Left hindlimb (tissue), 1 donor: Measurements from ENCODE around the gene FAM118A.
"Not testable (repeated sequence)": the region's sequence is repeated elsewhere in the genome, so short reads cannot be mapped to it uniquely, and the experiment has no call there.

Experiments
- DNase-seq: peaks from one replicate; pipeline ENCODE4 v3.0.0-alpha.2; 2018

Gene FAM118A

GRCh38 chr22:45310977-45311531 is 1.3 kb downstream of the FAM118A start:
- no peak for DNase-seq

DNA sequence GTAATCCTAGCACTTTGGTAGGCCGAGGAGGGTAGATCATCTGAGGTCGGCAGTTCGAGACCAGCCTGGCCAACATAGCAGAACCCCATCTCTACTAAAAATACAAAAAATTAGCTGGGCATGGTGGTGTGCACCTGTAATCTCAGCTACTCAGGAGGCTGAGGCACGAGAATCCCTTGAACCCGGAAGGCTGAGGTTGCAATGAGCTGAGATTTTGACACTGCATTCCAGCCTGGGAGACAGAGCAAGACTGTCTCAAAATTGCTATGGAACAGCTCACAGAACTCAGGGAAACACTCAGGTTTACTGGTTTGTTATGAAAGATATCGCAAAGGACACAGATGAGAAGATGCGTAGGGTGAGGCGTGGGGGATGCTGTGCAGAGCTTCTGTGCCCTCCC is 2.7 kb downstream of the FAM118A start:
- no peak for DNase-seq

GRCh38 chr22:45312856-45313255 is 3.1 kb downstream of the FAM118A start:
- DNase-seq: no peak

GRCh38 chr22:45314054-45314721 is 4.5 kb downstream of the FAM118A start:
- DNase-seq: no peak

DNA sequence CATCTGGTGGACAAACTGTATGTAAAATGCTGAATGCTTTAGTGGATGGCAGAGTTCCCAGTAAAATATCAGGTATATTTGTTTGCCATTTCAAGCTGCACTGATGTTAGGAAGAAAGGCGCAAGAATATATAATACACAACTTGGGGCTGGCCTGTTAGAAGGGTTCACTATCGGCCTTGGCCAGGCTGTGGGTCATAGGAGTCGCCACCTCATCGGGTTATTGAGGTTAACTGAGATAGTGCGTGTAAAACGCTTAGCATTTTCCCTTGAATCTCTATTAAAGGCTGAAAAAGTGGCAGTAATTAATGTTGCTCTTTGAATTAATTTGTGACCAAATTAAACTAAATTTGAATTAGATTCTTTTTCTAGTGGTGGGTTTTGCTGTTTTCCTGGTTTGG is 5.1 kb downstream of the FAM118A start:
- DNase-seq: no peak

- no peak for DNase-seq
Observed at GRCh38 chr22:45316796-45317526, 7.2 kb downstream of the FAM118A start.

DNA sequence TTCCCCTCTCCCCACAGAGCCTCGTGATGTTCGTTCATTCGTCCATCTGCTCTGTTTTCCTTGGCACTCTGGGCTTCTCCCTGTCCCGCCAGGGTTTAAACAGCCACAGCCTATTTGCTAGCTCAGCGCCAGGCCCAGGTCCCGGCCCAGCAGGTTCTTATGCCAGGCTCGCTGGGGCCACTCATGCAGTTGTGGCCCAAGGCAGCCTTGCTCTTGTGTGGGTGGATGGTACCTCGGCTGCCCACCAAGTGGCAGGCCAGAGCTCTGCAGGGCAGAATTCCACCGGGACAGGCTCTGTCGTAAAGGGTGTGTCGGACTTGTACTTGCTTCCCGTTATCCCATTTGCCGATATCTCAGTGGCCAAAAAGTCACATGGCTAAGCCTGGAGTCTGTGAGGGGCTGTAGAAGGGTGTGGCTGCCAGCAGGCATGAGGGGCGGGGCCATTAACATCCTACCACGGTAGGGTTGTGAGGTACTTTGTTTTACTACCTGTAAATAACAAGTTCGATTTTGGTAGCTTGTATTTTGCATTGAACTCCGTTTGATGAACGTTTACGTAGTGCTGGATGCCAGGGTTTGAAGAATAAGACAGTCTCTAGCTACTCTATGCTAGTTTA is 7.9 kb downstream of the FAM118A start:
- DNase-seq: peak; percentile 47

- DNase-seq: peak; percentile 87
Observed at GRCh38 chr22:45318168-45318557, 8.4 kb downstream of the FAM118A start.

DNA sequence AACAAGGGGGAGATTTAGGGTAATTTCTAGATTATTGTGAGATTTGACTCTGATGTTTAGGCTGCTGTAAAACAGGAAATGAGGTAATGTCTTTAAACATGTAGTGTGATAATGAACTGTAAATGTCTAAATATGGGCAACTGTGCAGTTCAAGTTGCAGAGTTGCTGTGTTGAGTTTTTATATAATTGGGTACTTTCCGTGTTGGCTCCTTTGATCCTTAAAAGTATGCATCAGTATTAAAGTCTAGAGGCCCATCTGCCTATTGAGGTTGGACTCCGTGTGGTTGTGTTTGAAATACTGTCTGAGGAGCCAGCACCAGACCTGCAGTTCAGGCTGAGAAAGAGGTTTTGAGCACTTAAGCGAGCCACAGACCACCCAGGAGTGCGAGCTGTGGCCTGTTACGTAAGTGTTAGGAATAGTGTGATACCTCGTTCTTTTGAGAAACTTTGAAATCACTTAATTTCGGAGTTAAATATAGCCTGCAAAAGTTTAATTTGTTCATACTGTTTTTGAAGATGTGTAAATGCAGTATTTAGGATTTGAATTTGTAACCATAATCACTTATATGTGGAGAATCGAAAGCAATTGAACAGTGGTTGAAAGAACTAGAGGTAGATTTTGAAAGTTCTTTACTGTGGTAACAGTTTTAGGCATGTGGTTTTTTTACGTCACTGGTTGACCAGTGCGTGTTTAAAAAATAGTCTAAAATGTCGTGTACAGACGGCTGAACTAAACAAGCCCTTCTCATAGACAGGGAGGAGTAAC is 9.0 kb downstream of the FAM118A start:
- DNase-seq: no peak

DNA sequence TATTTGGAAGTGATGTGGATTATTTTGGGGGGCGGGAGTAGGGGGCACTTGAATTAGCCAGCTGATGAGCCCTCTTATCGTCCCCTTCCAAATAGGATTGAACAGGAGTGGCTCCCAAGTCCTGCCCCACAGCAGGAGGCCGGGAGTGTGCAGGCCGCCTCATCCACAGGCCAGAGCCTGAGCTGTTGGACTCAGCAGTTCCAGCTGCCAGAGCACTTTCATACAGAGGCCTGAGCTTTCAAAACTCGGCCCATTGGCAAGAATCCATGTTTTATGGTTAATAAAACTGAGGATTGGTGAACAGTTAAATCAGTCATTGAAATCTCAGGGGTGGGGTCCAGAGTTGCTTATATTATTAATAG is 9.6 kb downstream of the FAM118A start:
- DNase-seq: peak; percentile 66

DNA sequence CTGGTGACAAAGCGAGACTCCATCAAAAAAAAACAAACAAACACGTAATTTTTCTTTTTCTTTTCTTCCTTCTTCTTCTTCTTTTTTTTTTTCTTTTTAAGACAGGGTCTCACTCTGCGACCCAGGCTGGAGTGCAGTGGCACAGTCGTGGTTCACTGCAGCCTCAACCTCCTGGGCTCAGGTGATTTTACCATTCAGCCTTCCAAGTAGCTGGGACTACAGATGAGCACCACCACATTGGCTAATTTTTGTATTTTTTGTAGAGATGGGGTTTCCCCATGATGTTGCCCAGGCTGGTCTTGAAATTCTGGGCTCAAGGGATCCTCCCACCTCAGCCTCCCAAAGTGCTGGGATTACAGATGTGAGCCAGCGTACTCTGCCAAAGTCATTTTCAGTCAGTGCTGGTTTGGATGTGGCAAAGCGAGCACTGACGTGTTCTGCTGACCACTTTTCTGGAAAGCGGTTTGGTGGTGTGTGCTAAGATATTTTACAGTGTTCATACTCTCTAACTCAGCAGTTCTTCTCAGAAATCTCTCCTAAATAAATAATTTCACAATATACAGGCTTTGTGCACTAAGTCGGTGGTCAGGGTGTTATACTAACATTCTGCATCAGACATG is 10.7 kb downstream of the FAM118A start:
- peak; percentile 69 for DNase-seq

DNA sequence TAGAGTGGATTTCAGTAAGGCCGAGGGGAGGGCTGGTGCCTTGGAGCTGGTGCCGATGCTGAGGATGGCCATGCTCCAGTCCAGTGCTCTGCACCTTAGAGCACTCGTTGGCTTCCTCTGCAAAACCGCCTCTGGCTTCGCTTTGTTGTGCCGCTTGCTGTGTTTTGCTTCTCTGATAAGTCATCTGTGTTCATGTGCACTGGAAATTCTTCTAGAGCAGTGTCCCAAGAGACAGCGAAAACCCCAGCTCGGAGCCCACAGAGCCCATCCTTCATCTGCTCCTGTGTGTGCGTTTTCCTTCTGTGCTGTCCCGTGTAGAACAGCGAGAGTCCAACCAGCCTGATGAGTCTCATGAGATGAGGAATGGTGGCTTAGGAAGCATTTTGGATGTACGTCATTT is 12.1 kb downstream of the FAM118A start:
- no peak for DNase-seq

DNA sequence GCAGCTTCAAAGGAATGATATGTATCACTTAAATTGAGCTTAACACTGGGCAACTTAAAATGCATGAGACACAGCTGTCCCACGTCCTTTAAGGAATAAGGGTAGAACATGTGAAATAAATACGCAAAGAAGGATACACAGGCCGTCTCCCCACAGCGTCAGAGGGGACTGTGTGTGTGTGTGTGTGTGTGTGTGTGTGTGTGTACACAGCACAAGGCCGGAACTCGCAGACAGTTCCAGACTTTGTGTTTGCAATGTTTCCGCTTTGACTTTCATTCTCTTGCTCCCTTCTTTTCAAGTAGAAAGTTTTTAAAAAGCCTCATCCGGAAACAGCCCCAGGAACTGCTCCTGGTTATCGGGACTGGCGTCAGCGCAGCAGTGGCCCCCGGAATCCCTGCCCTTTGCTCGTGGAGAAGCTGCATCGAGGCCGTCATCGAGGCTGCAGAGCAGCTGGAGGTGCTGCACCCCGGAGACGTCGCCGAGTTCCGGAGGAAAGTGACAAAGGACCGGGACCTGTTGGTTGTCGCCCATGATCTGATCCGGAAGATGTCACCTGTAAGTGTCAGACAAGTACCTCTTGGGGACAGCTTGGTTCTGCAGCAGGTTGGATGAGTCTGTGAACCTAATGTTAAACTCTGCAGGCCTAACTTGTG is 13.3 kb downstream of the FAM118A start:
- no peak for DNase-seq

DNA sequence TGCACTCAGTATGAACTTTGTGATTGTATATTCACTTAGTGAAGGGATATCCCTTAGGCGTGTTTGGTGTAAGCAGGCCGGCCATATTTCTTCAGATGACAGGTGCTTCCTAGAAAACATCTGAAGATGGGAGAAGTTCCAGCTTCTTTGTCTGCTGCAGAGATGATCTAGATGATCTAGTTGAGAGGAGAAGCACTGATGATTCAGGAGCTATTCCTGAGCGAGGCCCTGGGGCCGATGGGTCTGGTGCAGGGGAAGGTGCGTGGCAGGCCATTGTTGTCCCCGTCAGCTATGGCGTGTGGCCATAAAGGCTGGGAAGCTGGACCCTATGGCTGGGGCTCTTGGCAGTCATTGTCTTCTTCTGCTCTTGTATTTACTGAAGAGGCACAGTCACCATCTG is 14.0 kb downstream of the FAM118A start:
- DNase-seq: no peak

- DNase-seq: no peak
Observed at GRCh38 chr22:45324311-45324711, 14.6 kb downstream of the FAM118A start.

- DNase-seq: not testable (repeated sequence)
Observed at GRCh38 chr22:45328261-45328660, 18.5 kb downstream of the FAM118A start.

GRCh38 chr22:45328822-45329529 is 19.2 kb downstream of the FAM118A start:
- peak; percentile 32 for DNase-seq

DNA sequence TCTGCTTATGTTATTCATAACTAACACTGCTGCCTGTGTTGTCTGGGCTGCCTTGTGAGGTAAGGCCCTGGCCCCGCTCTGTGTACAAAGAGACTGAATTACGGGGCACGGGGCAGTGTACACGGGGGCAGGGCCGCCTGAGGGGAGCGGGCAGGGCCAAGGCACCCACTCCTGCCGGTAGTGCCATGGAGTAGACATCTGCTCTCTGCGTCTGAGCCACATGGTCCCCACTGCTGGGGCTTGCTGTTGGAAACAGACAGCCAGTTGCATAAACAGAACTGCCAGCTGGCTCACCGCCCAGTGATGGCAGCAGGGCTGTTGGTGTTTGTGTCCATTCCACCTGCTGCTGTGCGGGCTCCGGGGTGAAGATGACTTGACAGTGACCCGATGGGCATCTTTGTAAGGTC is 19.8 kb downstream of the FAM118A start:
- DNase-seq: peak; percentile 73

DNA sequence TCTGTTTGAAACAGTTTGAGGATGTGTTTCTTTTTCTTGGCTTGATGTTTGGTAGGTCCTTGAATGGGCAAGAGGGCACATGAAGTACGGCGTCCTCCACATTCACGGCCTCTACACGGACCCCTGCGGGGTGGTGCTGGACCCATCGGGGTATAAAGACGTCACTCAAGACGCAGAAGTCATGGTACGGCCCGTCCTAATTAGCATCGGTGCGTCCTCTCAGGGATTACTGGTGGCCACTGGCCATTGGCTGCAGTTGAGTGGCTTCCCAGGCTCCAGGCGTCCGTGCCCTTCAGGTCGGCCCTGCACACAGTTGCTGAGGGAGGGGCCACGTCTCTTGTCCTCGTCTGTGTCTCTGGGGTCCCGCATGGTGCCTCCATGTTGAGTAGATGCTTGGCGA is 20.8 kb downstream of the FAM118A start:
- no peak for DNase-seq

- no peak for DNase-seq
Observed at GRCh38 chr22:45331486-45331885, 21.8 kb downstream of the FAM118A start.

- no peak for DNase-seq
Observed at GRCh38 chr22:45332001-45332400, 22.3 kb downstream of the FAM118A start.

GRCh38 chr22:45334068-45334467 is 24.3 kb downstream of the FAM118A start:
- no peak for DNase-seq
